ENCODE results near the gene MT2A. TPM values are rescaled to one million over a fixed set of nuclear protein-coding genes. Genes with fewer than 3 reads are reported as not detected.

The MT2A gene
- total RNA-seq, 2 donors from 2014 or later: 147 to 411 TPM

GRCh38 chr16:56593573-56594291 is 14.7 kb upstream of the MT2A start:
- intact Hi-C loops (cut with DNase I): no loop called here
- ATAC-seq (no peak), DNase-seq (no peak)

DNA sequence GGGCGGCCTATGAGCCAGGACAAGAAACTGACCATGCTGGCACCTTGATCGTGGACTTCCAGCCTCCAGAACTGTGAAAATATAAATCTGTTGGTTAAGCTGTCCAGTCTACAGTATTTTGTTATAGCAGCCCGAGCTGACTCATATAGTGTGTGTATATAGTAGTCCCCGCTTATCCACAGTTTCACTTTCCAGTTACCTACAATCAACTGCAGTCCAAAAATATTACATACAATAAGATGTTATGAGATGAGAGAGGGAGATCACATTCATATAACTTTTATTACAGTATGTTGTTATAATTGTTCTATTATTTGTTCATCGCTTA is 14.1 kb upstream of the MT2A start:
- no peak for ATAC-seq
- intact Hi-C loops (cut with DNase I): no loop called here

GRCh38 chr16:56600398-56600999 is 7.9 kb upstream of the MT2A start:
- DNase-seq: no peak
- intact Hi-C loops (cut with DNase I): loop anchor here (5.0 kb wide), 3 partner anchors 82 to 102 kb away; partner anchors contain the start of gene MT1X (in 1 of the 2)
- ATAC-seq: peak; percentile 14 to 65

More for the DNA sequence above, 14.1 kb upstream of the MT2A start:
- DNase-seq: no peak

DNA sequence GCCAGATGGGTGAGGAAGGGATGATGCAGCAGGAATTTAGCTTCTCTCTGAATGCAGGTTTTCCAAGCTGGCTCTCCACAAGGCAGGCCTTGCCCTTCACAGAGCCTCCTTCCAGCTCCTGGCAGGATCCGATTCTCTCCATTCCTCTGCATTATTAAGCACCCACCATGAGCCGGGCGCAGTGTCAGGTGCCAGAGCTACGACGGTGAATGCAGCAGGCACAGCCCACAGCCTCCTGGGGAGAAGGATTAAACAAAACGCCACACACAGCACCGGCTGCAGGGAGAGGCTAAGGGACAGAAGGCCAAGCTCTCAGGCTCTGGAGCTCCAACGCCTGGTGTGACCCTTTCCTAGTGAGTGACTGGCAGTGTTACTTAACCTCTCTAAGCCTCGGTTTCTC is 7.1 kb upstream of the MT2A start:
- no peak for DNase-seq
- intact Hi-C loops (cut with DNase I): loop anchor here (5.0 kb wide), 3 partner anchors 81 to 101 kb away; partner anchors contain the start of gene MT1X (in 1 of the 2)
- no peak for ATAC-seq

- DNase-seq (peak; percentile 51), ATAC-seq (peak in 1 of 2 donors; percentile 8)
- intact Hi-C loops (cut with DNase I): loop anchor here (2.0 to 5.0 kb wide), 4 partner anchors 79 to 99 kb away; partner anchors contain the start of gene MT1X (in 1 of the 2)
Measured at GRCh38 chr16:56603589-56603988, 4.8 kb upstream of the MT2A start.

GRCh38 chr16:56604966-56605365 is 3.4 kb upstream of the MT2A start:
- no peak for DNase-seq
- ATAC-seq: no peak
- intact Hi-C loops (cut with DNase I): loop anchor here (5.0 kb wide), 3 partner anchors 77 to 97 kb away; partner anchors contain the start of gene MT1X (in 1 of the 2)

DNA sequence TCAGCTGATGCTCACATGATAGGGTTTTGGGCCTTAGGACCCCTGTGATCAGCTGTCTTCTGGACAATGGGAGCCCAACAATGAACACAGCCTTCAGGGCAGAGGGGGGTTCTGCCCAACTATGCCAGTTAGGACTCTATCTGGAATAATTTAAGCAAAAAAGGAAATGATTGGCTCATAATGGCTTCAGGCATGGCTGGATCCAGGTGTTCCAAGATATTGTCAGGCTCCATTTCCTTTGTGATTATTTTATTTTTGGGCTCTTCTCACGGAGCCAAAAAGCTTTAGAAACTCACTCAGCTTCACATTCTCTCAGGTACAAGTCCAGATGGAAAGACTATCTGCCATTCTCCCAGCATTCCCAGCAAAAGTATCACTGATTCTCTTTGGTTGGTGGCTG is 2.9 kb upstream of the MT2A start:
- no peak for ATAC-seq
- intact Hi-C loops (cut with DNase I): no loop called here
- DNase-seq: no peak

GRCh38 chr16:56606071-56606475 is 2.3 kb upstream of the MT2A start:
- ATAC-seq (peak in 1 of 2 donors; percentile 6), DNase-seq (peak; percentile 67)
- intact Hi-C loops (cut with DNase I): no loop called here

DNA sequence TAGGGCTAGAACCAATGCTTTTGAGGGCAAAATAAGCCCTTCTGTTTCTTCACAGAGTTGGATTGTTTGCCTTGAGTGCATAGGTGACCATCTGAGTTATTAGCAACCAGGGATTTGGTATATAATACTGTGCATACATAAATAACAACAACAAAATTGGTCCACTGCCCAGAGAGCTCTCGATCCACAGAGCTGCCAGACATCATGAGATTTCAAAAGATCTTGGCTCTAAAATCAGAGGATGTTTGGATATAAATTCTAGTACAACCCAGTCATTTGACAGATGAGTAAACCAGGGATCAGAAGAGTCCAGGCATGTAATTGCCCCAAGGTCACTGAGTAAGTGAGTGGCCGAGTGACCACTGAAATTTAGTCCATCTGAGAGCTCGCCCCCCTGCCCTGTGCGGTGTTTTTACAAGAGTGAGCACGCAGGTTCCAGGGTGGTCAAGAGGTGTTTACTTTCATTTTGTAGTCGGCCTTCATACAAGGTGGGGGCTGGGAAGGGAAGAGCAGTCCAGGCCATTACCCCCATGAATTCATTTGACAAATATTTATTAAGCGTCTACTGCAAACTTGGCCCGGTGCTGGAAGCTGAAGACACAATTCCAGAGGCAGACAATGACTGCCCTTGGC is 1.8 kb upstream of the MT2A start:
- peak in 1 of 2 donors; percentile 3 for ATAC-seq
- peak; percentile 46 for DNase-seq
- intact Hi-C loops (cut with DNase I): no loop called here

- ATAC-seq: peak; percentile 17 to 27
- intact Hi-C loops (cut with DNase I): no loop called here
- peak; percentile 90 for DNase-seq
Measured at GRCh38 chr16:56607109-56607618, 1.2 kb upstream of the MT2A start.

DNA sequence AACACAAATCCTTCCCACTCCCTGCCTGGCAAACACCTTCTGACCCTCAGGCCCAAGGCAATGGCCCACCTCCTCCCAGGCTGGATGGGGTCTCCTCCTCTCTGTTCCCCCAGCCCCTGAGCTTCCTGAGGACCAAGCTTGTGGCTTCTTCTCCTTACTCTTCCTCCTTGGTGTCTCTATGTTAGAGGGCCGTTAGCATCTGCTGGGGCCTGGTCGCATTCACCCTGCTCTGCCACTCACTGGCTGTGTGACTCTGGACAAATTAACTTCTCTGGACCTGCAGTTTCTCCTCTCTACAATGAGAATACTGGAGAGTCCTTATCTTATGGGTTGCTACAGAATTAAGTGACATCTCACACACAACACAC is 725 bp upstream of the MT2A start:
- no peak for ATAC-seq

DNA sequence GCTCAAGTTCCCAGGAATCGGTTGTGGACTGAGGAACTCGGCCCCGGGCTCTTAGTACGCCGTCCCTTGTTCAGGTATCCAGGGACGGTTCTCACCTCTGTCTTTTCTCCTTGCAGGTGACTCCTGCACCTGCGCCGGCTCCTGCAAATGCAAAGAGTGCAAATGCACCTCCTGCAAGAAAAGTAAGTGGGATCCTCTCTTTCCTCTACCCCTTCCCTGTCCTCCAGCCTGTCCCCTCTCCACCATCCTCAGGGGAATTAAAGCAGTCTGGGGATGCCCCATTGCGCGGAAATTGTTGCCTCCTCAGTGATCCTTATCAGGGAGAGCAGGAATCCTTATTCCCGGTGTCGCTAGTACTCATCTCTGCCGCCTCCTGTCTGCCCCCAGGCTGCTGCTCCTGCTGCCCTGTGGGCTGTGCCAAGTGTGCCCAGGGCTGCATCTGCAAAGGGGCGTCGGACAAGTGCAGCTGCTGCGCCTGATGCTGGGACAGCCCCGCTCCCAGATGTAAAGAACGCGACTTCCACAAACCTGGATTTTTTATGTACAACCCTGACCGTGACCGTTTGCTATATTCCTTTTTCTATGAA is 585 bp downstream of the MT2A start:
- no peak for ATAC-seq
- intact Hi-C loops (cut with DNase I): no loop called here
- DNase-seq: no peak

More for the DNA sequence above, 725 bp upstream of the MT2A start:
- intact Hi-C loops (cut with DNase I): no loop called here
- DNase-seq: no peak

DNA sequence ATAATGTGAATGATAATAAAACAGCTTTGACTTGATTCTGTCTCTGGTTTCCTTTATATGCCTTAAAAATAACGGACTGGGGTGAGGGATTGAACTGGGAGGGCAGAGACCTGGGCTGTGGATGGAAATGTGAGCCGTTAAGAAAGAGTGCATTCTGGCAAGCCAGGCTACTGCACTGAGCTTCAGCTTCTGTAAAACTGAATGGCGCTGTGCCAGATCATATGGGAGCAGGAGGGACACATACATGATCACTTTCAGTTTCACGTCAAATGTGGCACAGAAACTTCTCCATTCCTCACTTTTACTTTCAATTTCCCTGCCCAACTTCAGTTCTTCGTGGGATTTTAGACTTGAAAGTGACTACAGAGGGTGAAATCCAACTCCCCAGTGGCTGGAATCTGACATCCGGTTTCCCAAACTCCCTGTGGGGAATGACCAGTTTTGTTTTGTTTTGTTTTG is 1.1 kb downstream of the MT2A start:
- intact Hi-C loops (cut with DNase I): no loop called here
- ATAC-seq: peak; percentile 5 to 9
- peak; percentile 77 for DNase-seq

DNA sequence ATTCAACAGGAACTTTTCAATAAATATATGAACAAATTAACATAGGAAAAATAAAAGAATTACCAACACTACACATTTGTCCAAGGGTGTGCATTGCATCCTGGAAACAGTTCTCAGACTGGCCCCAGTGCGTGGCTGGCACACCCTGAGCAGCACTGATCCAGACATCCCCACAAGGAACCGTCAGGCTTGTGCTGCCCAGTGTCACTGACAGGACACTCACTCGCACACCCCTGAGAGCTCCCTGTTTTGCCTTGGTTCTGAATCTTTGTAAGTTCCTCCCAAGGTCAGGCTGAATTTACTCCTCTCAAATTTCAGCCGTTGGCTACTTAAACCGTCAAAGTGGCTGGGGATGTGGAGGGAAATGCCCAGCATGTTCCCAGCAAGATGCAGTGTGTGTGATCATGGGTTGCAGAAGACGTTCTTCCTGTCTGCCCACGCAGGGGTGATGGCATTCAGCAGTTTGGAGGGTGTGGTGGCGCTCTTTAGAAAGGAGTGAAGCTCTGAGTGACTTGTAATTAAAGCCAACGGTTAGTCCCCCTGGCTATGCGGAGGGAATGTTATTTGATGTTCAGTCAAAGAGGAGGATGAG is 1.7 kb downstream of the MT2A start:
- DNase-seq (peak; percentile 72), ATAC-seq (peak; percentile 3 to 9)
- intact Hi-C loops (cut with DNase I): loop anchor here in 1 of 2 donors (2.0 kb wide), 1 partner anchor 73 kb away; the partner anchor contains the start of gene MT1X

DNA sequence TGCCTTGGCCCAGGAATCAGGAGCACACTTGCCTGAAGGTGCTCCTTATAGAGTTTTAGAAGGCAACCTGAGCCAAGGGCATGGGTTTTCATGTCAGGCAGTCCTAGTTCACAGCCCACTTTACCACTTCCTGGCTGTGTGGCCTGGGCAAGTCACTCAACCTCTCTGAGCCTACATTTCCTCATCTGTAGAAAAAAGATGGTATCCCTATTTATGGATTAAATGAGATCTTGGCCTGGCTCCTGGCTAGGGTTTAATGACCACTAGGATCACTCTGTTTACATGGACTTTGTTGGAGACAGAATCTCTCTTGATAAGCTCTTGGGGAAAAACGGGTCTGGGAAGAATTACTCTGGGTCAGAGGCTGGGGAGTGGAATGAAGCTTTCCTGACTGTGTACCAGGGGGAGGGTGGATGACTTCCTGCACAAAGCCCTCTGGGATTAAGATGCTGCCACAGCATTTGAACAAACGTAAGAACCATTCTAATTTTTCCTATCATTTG is 2.3 kb downstream of the MT2A start:
- ATAC-seq: no peak
- DNase-seq: no peak
- intact Hi-C loops (cut with DNase I): loop anchor here in 1 of 2 donors (2.0 kb wide), 1 partner anchor 72 kb away; the partner anchor contains the start of gene MT1X

- intact Hi-C loops (cut with DNase I): loop anchor here in 1 of 2 donors (2.0 kb wide), 1 partner anchor 71 kb away; the partner anchor contains the start of gene MT1X
- ATAC-seq (peak; percentile 27 to 56), DNase-seq (peak; percentile 80)
Measured at GRCh38 chr16:56611281-56611833, 3.0 kb downstream of the MT2A start.

DNA sequence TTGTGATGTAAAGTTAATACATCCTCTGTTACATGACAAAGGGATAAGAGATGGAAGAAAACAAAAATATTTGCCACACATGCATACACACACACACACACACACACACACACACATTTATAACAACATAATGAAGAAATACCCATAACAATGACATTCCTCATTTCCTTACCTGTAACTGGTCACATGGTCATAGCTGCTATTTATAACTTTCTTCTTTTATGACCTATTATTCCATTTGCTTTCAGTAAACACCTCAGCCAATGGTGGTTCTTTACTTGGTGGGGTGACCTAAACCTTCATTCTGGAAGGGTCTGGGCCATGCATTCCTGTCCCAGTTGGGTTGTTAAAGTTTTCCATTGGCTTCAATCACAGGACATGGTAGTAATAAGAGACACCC is 5.3 kb downstream of the MT2A start:
- intact Hi-C loops (cut with DNase I): no loop called here
- no peak for DNase-seq
- ATAC-seq: no peak

GRCh38 chr16:56614549-56614991 is 6.2 kb downstream of the MT2A start:
- no peak for ATAC-seq
- intact Hi-C loops (cut with DNase I): no loop called here

More at GRCh38 chr16:56614549-56614991, 6.2 kb downstream of the MT2A start:
- no peak for DNase-seq

Data from left cardiac atrium (tissue), 4 donors.